GM23338 (cell line): ENCODE measurements around the gene CFTR.

Source experiments
- ETS1 ChIP-seq: IDR thresholded peaks from 2 replicates; pipeline ENCODE4 v1.6.1; 2016; ENCODE audit warnings: antibody characterized with exemption
- EZH2 ChIP-seq: fragments of 200-600 bp; sonication (generic); IDR thresholded peaks from one replicate; pipeline ENCODE4 v1.8.0; 2017; ENCODE audit warnings: antibody characterized with exemption, mild to moderate bottlenecking, low read depth; ENCODE audit not compliant: unreplicated experiment
- EZH2phosphoT487 ChIP-seq: fragments of 200-600 bp; sonication (generic); IDR thresholded peaks from one replicate; pipeline ENCODE4 v1.8.1; 2018; ENCODE audit warnings: antibody characterized with exemption; ENCODE audit not compliant: unreplicated experiment
- JUNB ChIP-seq: IDR thresholded peaks from one replicate; pipeline ENCODE4 v1.6.1; 2016; ENCODE audit warnings: antibody characterized with exemption; ENCODE audit not compliant: unreplicated experiment
- POLR2AphosphoS5 ChIP-seq: IDR thresholded peaks from 2 replicates; pipeline ENCODE4 v1.6.1; 2016; ENCODE audit warnings: antibody characterized with exemption, low read depth
- REST ChIP-seq: IDR thresholded peaks from one replicate; pipeline ENCODE4 v1.6.1; 2018; ENCODE audit warnings: antibody characterized with exemption; ENCODE audit not compliant: unreplicated experiment
- STAT1 ChIP-seq: IDR thresholded peaks from one replicate; pipeline ENCODE4 v1.6.1; 2016; ENCODE audit warnings: antibody characterized with exemption; ENCODE audit not compliant: unreplicated experiment
- ZNF331 ChIP-seq: fragments of 250-450 bp; sonication (Bioruptor Pico); IDR thresholded peaks from 2 replicates; pipeline ENCODE4 v1.5.0; 2020; ENCODE audit warnings: low read depth, mild to moderate bottlenecking, moderate library complexity
- TF ChIP-seq, protein P1 (sequence below), 2 experiments: fragments of 200-600 bp in 1 of 2; sonication (generic) in 1 of 2; conservative IDR thresholded peaks; 2 replicates each; pipeline versions ENCODE4 v1.5.1 to v1.6.1; 2016 to 2017; ENCODE audit warnings: antibody characterized with exemption in 2 of 2, low read depth in 2 of 2, mild to moderate bottlenecking in 2 of 2, moderate library complexity in 1 of 2

DNA sequence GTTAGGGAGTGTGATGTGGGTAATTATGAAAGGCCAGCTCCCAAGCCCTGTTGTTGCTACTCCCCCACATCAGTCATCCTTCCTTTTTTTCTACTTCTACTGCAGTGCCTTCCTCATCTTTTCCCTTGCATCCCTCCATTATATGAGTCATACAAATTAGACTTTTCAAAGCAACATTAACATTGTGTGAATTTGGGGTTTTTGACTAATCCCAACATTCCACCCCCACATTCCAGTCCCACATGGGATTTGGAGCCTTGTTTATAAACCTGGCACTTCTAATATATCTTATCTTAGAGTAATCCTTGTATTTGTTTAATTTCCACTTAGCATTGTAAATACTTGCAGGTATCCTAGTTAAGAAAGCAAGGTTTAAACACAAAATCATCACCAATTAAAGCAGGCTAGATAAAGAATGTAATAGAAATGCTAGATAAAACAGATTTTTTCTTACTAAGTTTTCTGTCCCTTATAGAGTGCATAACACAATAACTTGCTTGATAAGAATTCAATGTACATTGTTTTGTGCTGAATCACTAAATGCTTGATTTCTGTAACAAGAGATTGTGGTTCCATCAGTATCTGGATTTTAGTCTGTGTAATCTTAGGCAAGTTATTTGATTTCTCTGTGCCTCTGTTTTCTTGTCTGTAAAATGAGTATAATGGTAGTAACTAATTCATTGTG is 165.8 kb downstream of the CFTR start:
- TF ChIP-seq, protein P1, sequence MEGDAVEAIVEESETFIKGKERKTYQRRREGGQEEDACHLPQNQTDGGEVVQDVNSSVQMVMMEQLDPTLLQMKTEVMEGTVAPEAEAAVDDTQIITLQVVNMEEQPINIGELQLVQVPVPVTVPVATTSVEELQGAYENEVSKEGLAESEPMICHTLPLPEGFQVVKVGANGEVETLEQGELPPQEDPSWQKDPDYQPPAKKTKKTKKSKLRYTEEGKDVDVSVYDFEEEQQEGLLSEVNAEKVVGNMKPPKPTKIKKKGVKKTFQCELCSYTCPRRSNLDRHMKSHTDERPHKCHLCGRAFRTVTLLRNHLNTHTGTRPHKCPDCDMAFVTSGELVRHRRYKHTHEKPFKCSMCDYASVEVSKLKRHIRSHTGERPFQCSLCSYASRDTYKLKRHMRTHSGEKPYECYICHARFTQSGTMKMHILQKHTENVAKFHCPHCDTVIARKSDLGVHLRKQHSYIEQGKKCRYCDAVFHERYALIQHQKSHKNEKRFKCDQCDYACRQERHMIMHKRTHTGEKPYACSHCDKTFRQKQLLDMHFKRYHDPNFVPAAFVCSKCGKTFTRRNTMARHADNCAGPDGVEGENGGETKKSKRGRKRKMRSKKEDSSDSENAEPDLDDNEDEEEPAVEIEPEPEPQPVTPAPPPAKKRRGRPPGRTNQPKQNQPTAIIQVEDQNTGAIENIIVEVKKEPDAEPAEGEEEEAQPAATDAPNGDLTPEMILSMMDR (conservative IDR thresholded peaks at IDR 0.05; ENCODE audit: low read depth in 2 of 2), result no peak
- TF ChIP-seq EZH2phosphoT487 (no peak), JUNB (no peak), REST (no peak), ETS1 (no peak), POLR2AphosphoS5 (no peak), ZNF331 (CRISPR knock-in tag) (no peak), EZH2 (no peak), STAT1 (no peak)
